Muscle layer of duodenum (tissue), 2 donors: ENCODE measurements around the gene ITGAV.

Experiments used
- H3K27ac ChIP-seq: one replicate; pipeline ENCODE4 v1.7.0; 2013; ENCODE audit warnings: mild to moderate bottlenecking, low read length
- H3K27me3 ChIP-seq: one replicate; pipeline ENCODE4 v1.7.0; 2013; ENCODE audit warnings: low read depth, mild to moderate bottlenecking, control low read depth, low read length
- H3K36me3 ChIP-seq, 2 donors: one replicate each; pipeline ENCODE4 v1.7.0; 2013; ENCODE audit warnings: low read length in 2 of 2, control low read depth in 1 of 2, mild to moderate bottlenecking in 1 of 2; ENCODE audit not compliant: insufficient read depth in 2 of 2, control insufficient read depth in 1 of 2
- H3K4me1 ChIP-seq, 2 donors: one replicate each; pipeline ENCODE4 v1.7.0; 2013; ENCODE audit warnings: low read length in 2 of 2, mild to moderate bottlenecking in 2 of 2, control low read depth in 1 of 2, moderate library complexity in 1 of 2; ENCODE audit not compliant: insufficient read depth in 2 of 2, control insufficient read depth in 1 of 2
- H3K4me3 ChIP-seq, 2 donors: one replicate each; pipeline ENCODE4 v1.7.0; 2013; ENCODE audit warnings: low read length in 2 of 2, low read depth in 1 of 2, mild to moderate bottlenecking in 1 of 2
- H3K9me3 ChIP-seq, 2 donors: one replicate each; pipeline ENCODE4 v1.7.0; 2013; ENCODE audit warnings: low read length in 2 of 2, control low read depth in 1 of 2, mild to moderate bottlenecking in 1 of 2; ENCODE audit not compliant: control insufficient read depth in 1 of 2
- donor health status: healthy.

Gene ITGAV

GRCh38 chr2:186617148-186617547, 27.3 kb downstream of the ITGAV start:
- Histone ChIP-seq H3K36me3 (no peaks in the 10 kb centered on the region), H3K27ac (no peak overlapping the region), H3K9me3 (no peaks in the 10 kb centered on the region), H3K4me1 (peaks cover 0 to 15% of the 10 kb centered on the region in 2 donors), H3K27me3 (no peaks in the 10 kb centered on the region), H3K4me3 (no peak overlapping the region)

- Histone ChIP-seq H3K4me1 (peaks cover 0 to 9% of the 10 kb centered on the region in 2 donors), H3K27ac (no peak overlapping the region), H3K27me3 (no peaks in the 10 kb centered on the region), H3K4me3 (no peak overlapping the region), H3K9me3 (no peaks in the 10 kb centered on the region), H3K36me3 (peaks cover 0 to 6% of the 10 kb centered on the region in 2 donors)
Observed at GRCh38 chr2:186617771-186618170, 27.9 kb downstream of the ITGAV start.

- peaks cover 6 to 11% of the 10 kb centered on the region in 2 donors for H3K36me3 ChIP-seq
- peaks cover 0 to 7% of the 10 kb centered on the region in 2 donors for H3K4me1 ChIP-seq
- no peak overlapping the region for H3K27ac ChIP-seq
- H3K9me3 ChIP-seq, result no peaks in the 10 kb centered on the region
- H3K4me3 ChIP-seq, result no peak overlapping the region
- no peaks in the 10 kb centered on the region for H3K27me3 ChIP-seq
Observed at GRCh38 chr2:186618696-186619095, 28.8 kb downstream of the ITGAV start.

- peaks cover 26 to 28% of the 10 kb centered on the region in 2 donors for H3K36me3 ChIP-seq
Observed at GRCh38 chr2:186623084-186623483, 33.2 kb downstream of the ITGAV start.

GRCh38 chr2:186624276-186624675, 34.4 kb downstream of the ITGAV start:
- Histone ChIP-seq H3K4me1 (no peaks in the 10 kb centered on the region), H3K36me3 (peaks cover 26 to 28% of the 10 kb centered on the region in 2 donors), H3K27ac (no peak overlapping the region), H3K4me3 (no peak overlapping the region), H3K9me3 (no peaks in the 10 kb centered on the region), H3K27me3 (no peaks in the 10 kb centered on the region)

More at GRCh38 chr2:186623084-186623483, 33.2 kb downstream of the ITGAV start:
- Histone ChIP-seq H3K27me3 (no peaks in the 10 kb centered on the region), H3K4me3 (no peak overlapping the region), H3K9me3 (no peaks in the 10 kb centered on the region), H3K4me1 (no peaks in the 10 kb centered on the region), H3K27ac (no peak overlapping the region)

- Histone ChIP-seq H3K27me3 (no peaks in the 10 kb centered on the region), H3K27ac (no peak overlapping the region), H3K4me3 (no peak overlapping the region)
Observed at GRCh38 chr2:186629250-186629996, 39.6 kb downstream of the ITGAV start.

GRCh38 chr2:186632417-186632816, 42.6 kb downstream of the ITGAV start:
- H3K27ac ChIP-seq, result no peak overlapping the region
- no peaks in the 10 kb centered on the region for H3K4me1 ChIP-seq
- no peak overlapping the region for H3K4me3 ChIP-seq
- no peaks in the 10 kb centered on the region for H3K27me3 ChIP-seq
- no peaks in the 10 kb centered on the region for H3K9me3 ChIP-seq
- H3K36me3 ChIP-seq, result peaks cover 5 to 6% of the 10 kb centered on the region in 2 donors

More at GRCh38 chr2:186629250-186629996, 39.6 kb downstream of the ITGAV start:
- Histone ChIP-seq H3K36me3 (peaks cover 11 to 12% of the 10 kb centered on the region in 2 donors), H3K9me3 (no peaks in the 10 kb centered on the region), H3K4me1 (no peaks in the 10 kb centered on the region)

- Histone ChIP-seq H3K9me3 (no peaks in the 10 kb centered on the region), H3K4me3 (no peak overlapping the region), H3K27ac (no peak overlapping the region), H3K4me1 (no peaks in the 10 kb centered on the region), H3K36me3 (peaks cover 0 to 16% of the 10 kb centered on the region in 2 donors), H3K27me3 (no peaks in the 10 kb centered on the region)
Observed at GRCh38 chr2:186634701-186635100, 44.8 kb downstream of the ITGAV start.

GRCh38 chr2:186636800-186637496, 47.1 kb downstream of the ITGAV start:
- Histone ChIP-seq H3K4me3 (no peak overlapping the region), H3K4me1 (no peaks in the 10 kb centered on the region), H3K36me3 (peaks cover 3 to 17% of the 10 kb centered on the region in 2 donors), H3K27me3 (no peaks in the 10 kb centered on the region), H3K27ac (no peak overlapping the region), H3K9me3 (no peaks in the 10 kb centered on the region)

GRCh38 chr2:186637497-186637800, 47.6 kb downstream of the ITGAV start:
- H3K4me3 ChIP-seq, result no peak overlapping the region
- H3K27me3 ChIP-seq, result no peaks in the 10 kb centered on the region
- peaks cover 8 to 17% of the 10 kb centered on the region in 2 donors for H3K36me3 ChIP-seq
- H3K9me3 ChIP-seq, result no peaks in the 10 kb centered on the region
- no peak overlapping the region for H3K27ac ChIP-seq
- no peaks in the 10 kb centered on the region for H3K4me1 ChIP-seq

- no peak overlapping the region for H3K4me3 ChIP-seq
- H3K27me3 ChIP-seq, result no peaks in the 10 kb centered on the region
- H3K36me3 ChIP-seq, result peaks cover 27 to 30% of the 10 kb centered on the region in 2 donors
- H3K9me3 ChIP-seq, result no peaks in the 10 kb centered on the region
- H3K27ac ChIP-seq, result no peak overlapping the region
- H3K4me1 ChIP-seq, result no peaks in the 10 kb centered on the region
Observed at GRCh38 chr2:186639939-186640338, 50.1 kb downstream of the ITGAV start.
